GM11168 (cell line): ENCODE data around the gene PIP4K2B.

Experiments
- in situ Hi-C: fragments of 300-500 bp; cut with MboI; formaldehyde crosslinking; loops from one replicate; pipeline ENCODE4 v1.12.0; 2022; ENCODE audit warnings: low sequenced_read_pairs; ENCODE audit not compliant: unreplicated experiment

Gene PIP4K2B

GRCh38 chr17:38746849-38747462 is 52.4 kb downstream of the PIP4K2B start:
- in situ Hi-C loops, result no loop called here

- in situ Hi-C loops, result no loop called here
Observed at GRCh38 chr17:38746004-38746848, 53.1 kb downstream of the PIP4K2B start.

GRCh38 chr17:38745545-38745944 is 53.8 kb downstream of the PIP4K2B start:
- in situ Hi-C loops, result no loop called here

- in situ Hi-C loops, result no loop called here
Observed at GRCh38 chr17:38743556-38744171, 55.7 kb downstream of the PIP4K2B start.

- in situ Hi-C loops, result no loop called here
Observed at GRCh38 chr17:38742411-38743308, 56.7 kb downstream of the PIP4K2B start.

DNA sequence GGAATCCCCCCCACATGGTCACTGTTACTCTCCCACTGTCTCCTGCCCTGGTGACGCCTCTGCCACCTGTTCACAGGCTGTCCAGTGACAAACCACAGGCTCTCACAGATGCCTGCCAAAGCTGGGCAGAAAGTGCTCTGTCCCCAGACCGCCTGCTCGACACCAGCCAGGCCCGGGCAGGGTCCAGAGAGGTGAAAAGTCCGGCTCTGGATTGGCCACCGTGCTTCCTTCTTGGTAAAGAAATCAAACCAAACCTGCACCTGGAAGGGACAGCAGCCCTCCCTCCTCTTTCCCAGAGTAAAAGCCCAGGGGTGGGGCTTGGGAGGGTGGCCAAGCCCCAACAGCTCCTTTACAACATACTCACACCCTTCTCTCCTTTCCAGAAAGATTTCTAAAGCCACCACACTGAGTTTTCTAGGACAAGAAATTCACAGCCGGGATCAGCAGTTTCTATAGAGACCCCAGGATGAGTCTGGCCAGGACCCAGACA is 57.4 kb downstream of the PIP4K2B start:
- in situ Hi-C loops, result no loop called here

DNA sequence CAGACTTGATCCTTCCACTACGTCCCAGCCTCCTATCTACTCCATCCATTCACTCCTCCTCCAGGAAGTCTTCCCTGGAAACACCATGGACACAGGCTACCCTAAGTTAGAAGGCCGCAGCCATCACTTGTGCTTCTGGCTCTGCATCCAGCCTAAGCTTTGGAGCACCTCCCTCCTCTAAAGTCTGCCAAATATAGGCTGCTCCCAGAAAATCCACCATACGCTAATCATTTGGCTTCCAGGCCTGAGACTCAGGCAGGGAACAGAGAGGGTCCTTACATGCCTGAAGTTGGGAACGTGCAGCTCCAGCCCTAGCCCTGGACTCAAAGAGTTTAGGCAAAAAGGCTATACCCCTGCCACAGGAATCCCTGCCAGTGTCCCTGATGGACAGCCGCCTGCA is 57.9 kb downstream of the PIP4K2B start:
- in situ Hi-C loops, result no loop called here

DNA sequence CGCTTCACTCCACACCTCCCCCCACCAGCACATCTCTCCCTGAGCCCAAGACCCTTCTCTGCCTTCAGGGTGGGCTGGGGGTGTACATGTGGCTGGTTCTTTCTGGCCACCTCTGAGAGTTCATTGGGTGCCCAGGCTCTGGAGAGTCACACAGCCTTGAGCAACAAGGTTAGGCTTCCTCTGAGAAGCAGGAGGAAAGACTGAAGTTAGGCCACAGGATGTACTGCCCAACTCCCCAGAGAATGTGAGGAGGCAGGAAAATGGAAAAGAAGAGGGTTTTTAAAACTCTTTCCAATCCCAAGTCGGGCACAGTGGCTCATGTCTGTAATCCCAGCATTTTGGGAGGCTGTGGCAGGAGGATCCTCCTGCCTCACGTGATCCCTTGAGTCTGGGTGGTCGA is 58.5 kb downstream of the PIP4K2B start:
- in situ Hi-C loops, result no loop called here

DNA sequence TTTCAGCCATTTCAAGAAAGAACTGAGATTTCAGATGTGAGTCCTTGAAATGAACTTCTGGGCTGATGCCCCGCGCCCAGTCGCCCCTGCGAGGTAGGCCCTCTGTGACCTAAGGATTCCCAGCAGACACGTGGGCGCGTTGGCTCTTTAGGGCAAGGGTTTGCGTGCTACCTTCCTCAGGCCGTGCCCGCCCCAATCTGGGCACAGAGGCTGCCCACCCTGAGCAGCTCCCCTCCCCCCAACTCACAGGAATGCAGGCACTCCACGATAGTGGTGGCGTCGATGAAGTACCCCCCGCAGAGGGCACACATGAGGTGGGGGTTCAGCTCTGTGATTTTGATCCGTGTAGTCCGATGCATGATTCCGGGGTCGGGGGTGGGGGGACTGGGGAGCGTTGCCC is 59.3 kb downstream of the PIP4K2B start:
- in situ Hi-C loops, result no loop called here

- in situ Hi-C loops, result no loop called here
Observed at GRCh38 chr17:38739305-38739704, 60.1 kb downstream of the PIP4K2B start.

GRCh38 chr17:38738686-38739085 is 60.7 kb downstream of the PIP4K2B start:
- in situ Hi-C loops, result no loop called here

DNA sequence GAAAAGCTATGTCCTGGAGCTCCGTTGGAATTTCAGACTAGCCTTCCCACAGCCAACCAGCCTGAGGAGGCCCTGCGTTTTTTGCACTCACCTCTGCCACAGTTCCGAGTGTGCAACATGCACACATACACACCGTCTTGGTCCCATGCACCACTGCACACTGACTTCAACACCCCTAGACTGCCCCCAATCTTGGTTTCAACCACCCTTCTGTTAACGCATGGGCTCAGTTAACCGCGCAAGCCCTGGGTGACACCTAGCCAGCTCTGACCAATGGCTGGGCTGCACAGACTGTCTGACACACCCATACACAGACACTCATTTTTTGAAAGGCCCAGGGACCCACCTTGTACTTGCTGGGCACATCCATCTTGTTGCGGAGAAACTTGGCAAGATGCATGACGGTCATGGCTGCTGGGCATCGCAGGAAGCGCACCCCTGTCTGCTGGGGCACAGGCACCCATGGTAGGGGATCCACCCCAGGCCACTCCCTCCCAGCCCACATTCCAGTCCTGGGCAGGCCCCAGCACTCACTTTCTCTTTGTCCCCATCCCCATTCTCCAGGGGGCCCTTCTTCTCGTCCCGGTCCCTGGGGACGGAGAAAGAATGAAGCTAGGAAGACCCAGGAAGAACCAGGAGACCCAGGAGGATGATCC is 61.2 kb downstream of the PIP4K2B start:
- in situ Hi-C loops, result no loop called here

DNA sequence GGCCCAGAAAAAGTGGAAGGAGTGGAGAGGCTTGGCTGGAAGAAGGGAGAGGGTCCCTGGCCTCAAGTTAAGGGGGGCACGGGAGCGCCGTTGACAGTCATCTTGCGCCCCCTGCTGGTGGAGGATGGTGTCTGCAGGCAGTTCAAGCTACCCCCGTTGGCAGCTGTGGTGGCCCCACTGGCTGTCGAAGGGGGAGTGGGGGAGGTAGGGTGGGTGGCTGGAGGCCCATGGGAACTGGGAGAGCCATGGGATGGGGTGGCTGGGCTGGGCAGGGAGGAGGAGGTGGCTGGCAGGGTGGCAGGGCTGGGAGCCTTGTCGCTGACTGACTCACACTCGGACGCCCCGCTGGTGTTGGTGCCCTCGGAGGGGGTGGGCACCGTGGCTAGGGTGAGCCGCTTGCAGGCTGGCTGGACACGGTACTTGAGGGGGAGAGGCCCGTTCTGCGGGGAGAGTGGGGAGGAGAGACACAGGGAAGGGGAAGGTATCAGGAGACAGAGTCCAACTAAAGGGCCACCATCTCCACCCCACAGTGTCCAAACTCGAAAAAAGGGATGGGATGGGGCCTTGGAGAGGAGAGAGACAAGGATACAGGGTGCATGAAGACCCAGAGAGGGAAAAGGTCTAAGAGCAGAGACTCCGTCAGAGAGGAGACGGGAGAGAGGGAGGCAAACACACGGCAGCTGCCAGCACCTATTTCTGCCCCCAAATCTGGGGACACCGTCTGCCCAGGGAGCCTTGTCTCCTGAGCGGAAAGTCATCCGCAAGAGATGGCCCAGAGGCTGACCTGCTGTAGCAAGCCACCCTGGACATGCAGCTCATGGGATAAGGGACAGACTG is 64.0 kb downstream of the PIP4K2B start:
- in situ Hi-C loops, result no loop called here

DNA sequence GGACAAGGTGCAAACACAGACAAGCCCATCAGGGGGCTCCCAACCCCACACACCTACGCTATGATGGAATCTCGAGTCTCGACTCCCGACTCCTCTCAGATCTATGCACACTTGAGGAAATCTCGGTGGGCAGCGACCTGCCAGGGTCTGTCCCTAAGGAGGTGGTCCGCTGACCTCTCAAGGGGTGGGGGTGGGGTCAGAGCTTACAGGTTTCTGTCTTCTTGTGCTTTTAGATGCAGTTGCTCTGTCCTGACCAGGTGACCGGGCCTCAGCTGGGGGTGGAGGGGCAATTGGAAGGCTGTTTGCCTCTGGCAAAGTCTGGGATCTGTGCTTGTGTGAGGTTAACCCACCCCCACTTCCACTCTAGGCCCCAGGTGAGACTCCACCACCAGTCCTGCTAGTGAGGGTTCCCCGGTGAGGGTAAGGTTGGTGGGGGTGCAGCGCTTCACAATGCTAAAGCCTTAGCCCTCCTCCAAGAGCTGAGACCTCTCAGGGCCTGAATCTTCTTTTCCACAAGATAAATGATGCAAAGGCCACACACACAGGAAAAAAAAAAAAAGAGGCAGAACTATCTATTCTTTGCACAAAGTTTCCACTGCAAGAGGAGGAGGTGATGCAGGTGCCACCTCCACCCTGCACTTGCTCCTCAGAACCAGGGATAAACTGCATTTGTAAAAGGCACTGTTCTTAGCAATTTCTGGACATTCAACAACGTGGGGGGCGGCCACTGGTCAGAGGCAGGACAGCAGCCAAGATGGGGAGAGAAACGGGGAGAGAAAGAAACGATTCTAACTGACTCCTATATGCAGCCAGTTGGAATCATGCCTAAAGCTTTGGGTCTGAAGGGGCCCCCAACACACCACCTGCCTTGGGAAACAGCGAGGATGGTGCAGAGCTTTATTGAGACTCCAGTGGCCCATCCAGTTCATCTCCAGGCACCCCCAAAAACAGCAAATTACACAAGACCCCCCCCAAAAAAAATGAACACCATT is 65.1 kb downstream of the PIP4K2B start:
- in situ Hi-C loops, result loop anchor here (5.0 kb wide), 1 partner anchor 57 kb away; no protein-coding TSS in a partner anchor

- in situ Hi-C loops, result loop anchor here (5.0 kb wide), 1 partner anchor 56 kb away; no protein-coding TSS in a partner anchor
Observed at GRCh38 chr17:38733282-38733981, 65.9 kb downstream of the PIP4K2B start.

DNA sequence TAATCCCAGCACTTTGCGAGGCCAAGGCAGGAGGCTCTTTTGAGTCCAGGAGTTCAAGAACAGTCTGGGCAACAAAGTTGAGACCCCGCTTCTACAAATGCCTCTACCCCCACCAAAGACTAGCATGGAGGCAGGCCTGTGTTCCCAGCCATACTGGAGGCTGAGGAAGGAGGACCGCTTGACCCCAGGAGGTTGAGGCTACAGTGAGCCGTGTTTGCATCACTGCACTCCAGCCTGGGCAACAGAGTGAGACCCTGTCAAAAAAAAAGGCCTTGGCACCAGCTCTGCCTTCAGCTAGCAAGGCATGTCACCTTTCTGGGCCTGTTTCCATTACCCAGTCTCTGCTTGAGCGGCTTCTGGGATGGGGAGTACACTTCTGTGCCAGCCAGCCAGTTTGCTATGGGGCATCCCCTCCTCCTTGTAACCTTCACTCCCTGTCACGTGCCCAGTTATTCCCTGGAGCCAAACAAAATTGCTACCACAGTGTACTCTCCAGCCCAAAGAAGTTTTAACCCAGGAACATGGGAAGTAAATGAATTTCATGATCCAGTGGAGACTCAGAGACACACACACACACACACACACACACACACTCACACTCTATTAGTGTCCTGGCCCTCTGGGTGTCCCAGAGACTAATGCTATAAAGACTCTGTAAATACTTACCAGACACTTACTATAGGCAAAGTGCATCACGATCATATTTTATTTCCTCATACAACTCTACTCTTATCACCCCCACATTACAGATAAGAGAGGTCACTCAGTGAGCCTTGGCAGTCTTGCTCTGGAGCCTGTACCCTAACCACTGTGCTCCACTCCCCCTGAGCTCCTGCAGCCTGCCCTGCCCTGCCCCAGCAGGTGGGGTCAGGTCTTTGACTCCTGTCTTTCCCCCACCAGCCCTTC is 66.7 kb downstream of the PIP4K2B start:
- in situ Hi-C loops, result loop anchor here (5.0 kb wide), 1 partner anchor 55 kb away; no protein-coding TSS in a partner anchor
